GM18499 (cell line): Measurements from ENCODE around the gene SNUPN.

ENCODE experiments used
- ATAC-seq: cut with Tn5 transposase; IDR thresholded peaks from one replicate; pipeline ENCODE4 v1.9.1; 2021; ENCODE audit warnings: moderate number of reproducible peaks; ENCODE audit not compliant: insufficient read depth, unreplicated experiment

The SNUPN gene

GRCh38 chr15:75625542-75626347, at the start of gene SNUPN:
Gene SNUPN (minus strand): TSS chr15:75625725. CDS start chr15:75621051, 4,674 bp downstream.
- ATAC-seq, result no peak

DNA sequence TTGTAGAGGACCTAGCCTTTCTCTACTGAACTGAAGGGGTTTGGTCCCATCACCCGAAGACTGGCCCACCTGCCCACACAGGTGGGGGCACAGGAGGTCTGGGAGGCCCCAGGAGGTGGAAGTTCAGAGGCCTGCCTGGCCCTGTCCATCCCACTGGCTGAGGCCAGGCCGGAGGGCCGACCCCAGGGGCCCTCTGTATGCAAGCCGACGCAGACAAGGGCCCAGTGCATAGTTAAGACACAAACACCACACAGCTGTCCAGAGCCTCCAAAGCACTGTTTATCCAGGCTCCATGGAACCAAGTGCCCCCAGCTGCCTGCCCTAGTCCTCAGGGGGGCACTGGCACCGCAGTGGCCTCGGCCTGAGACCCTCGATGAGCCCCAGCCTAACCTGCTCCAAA, 48.8 kb upstream of the SNUPN start:
- ATAC-seq, result no peak

GRCh38 chr15:75673426-75674235, 48.1 kb upstream of the SNUPN start:
- ATAC-seq, result no peak

GRCh38 chr15:75672646-75673425, 47.3 kb upstream of the SNUPN start:
- no peak for ATAC-seq

GRCh38 chr15:75671730-75672602, 46.4 kb upstream of the SNUPN start:
- no peak for ATAC-seq

DNA sequence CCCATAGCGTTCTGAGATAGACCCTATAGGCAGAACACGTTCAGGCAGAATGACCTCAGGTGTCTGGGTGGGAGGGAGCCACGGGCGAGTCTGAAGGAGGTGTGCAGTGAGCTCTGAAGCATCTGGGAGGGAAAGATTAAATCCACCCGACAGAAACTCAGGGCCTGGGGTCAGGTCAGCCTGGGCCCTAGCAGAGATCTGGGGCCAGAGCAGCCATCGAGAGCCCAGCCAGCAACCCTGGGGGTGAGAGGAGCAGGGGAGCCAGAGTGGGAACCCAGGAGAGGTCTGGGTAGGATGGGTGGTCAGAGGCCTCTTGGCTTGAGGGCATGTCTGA, 44.3 kb upstream of the SNUPN start:
- no peak for ATAC-seq

DNA sequence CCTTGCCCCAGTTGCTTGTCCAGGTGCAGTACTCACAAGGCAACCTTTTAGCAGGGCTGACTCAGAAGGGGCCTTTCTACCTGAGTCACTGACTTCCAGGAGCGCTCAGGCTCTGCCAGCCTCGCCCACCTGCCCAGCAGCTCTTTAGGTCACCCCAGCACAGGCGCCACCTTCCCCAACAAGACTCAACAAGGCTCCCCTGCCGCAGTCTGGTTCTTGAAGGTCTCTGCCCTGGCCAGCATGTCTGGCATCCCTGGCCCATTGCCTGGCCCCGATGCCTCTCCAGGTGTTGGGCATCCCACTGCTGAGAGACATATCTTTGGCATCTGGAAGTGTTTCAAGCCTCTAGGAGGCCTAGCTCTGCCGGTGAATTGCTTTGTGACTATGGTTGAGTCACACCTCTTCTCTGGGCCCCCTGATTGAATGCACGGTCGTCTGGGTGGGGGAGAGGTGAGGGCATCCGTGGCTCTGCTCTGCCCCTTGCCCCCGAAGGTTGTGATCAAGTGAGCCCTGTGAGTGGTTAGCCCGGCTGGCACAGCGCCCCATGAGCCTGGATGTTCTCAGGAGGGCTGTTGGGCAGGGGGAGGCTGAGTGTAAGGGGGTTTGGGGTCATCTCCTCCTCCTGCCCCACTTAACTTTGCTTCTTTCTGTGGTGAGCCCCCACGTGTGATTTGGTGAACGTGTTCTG, 43.8 kb upstream of the SNUPN start:
- no peak for ATAC-seq

DNA sequence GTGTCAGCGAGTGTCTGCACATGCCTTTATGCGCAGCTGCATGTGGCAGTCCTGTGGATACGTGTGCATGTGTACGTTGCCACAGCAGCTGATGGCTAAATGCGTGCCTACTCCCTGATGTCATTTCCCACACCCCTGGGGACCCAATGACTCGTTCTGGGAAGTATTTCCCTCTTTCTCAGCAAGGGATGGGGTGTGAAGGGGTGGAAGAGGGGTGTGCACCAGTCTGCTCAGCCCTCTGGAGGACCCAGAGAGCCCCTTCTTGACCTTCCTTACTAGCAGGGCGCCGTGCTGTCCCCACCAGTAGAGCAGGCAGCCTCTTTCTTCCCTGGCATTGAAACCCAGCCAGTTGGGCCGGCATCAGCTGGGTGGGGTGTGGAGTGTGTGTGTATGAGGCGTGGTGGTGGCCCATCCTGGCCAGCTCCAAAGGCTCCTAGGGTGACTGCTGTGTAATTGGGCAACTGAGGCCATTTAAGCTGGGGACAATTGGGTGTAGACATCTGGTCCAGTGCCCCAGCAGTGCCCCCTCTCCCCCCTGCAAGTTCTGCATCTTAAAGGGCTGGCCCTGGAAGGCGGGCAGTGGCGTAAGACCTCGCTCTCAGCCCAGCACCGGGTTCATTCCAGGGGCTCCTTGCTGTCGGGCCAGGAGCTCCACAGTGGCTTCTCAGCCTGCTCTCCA, 41.4 kb upstream of the SNUPN start:
- no peak for ATAC-seq

DNA sequence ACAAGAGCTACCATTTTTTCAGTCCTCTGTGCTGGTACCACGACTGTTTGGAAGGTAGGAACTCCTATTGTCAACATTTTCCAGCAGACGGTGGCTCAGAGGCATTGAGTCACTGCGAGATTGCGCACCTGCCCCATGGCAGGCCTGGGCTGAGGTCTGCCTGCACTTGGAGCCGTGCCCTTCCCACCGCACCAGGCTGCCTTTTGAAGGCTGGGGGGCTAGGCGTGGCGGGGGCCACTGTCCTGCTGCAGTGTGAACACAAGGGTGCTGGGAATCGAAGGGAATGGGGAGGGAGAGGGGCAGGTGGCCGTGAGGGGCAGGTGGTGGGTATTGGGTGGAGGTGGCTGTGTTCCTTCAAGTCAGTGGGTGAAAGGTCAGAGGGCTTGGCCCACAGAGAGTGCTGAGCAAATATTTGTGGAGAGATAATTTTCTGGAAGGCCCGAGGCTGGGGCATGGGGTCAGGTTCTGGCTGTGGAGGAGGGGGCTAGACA, 38.5 kb upstream of the SNUPN start:
- ATAC-seq, result no peak

DNA sequence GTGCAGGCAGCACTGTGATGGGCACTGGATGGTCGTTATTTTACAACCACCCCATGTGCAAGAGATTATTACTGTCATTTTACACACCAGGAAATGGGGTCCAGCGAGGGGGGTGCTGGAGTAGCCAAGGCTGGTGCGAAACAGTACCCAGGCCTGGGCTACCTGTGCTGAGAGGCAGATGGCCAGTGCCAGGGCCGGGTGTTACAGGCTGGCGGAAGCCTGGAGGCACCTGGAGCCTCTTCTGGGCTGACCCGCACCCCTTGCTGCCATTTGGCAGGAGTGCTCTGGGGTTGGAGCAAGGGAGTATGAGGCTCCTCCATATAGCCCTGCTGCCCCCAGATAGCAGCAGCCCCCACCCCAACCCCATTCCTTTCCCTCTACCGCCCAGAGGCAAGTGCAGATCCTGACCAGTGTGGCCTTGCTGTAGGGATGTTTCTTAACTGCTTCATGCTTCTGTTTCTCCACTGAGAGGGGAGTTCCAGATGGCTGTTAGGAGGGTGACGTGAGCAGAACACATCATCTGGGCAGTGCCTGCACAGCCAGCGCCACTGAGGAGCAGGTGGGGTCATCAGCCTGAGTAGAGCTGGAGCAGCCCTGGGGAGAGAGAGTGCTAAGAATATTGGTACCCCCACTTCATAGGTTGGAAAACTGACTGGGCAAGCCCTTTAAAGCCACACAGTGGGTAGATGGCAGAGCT, 37.4 kb upstream of the SNUPN start:
- ATAC-seq, result no peak

- no peak for ATAC-seq
Measured at GRCh38 chr15:75661756-75662140, 36.2 kb upstream of the SNUPN start.

- ATAC-seq, result no peak
Measured at GRCh38 chr15:75661100-75661755, 35.7 kb upstream of the SNUPN start.

- no peak for ATAC-seq
Measured at GRCh38 chr15:75659928-75660645, 34.6 kb upstream of the SNUPN start.

- no peak for ATAC-seq
Measured at GRCh38 chr15:75659141-75659771, 33.7 kb upstream of the SNUPN start.

DNA sequence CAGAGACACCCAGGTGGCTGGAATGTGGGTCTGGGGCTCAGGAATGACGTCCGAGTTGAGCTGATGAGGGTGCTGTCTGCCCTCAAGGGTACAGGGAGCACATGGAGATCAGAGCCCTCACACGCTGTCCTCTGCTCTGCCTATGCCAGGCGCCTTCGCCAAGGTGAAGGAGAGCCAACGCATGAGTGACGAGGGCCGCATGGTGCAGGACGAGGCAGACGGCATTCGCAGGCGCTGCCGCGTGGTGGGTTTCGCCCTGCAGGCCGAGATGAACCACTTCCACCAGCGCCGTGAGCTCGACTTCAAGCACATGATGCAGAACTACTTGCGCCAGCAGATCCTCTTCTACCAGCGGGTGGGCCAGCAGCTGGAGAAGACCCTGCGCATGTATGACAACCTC, 31.3 kb upstream of the SNUPN start:
- ATAC-seq, result no peak

GRCh38 chr15:75656331-75656730, 30.8 kb upstream of the SNUPN start:
- no peak for ATAC-seq

GRCh38 chr15:75655931-75656330, 30.4 kb upstream of the SNUPN start:
- ATAC-seq, result no peak
